Neural crest cell (in vitro differentiated cells): ENCODE results near the gene WDFY4. TPM values are rescaled to one million over a fixed set of nuclear protein-coding genes. Genes with fewer than 3 reads are reported as not detected.

ENCODE experiments used
- DNase-seq: peaks from one replicate; pipeline ENCODE4 v3.0.0; 2021; ENCODE audit warnings: low read depth, mixed read lengths, low spot score
- H3K27ac Mint-ChIP-seq: one replicate; pipeline ENCODE4 v1.8.0; 2021; ENCODE audit warnings: mild to moderate bottlenecking, mixed read lengths; ENCODE audit not compliant: unreplicated experiment
- H3K27me3 Mint-ChIP-seq: 2 replicates; pipeline ENCODE4 v1.8.0; 2021; ENCODE audit warnings: low read depth, mild to moderate bottlenecking, mixed read lengths
- H3K36me3 Mint-ChIP-seq: 2 replicates; pipeline ENCODE4 v1.8.0; 2021; ENCODE audit warnings: low read depth, mild to moderate bottlenecking, mixed read lengths
- H3K4me1 Mint-ChIP-seq: 2 replicates; pipeline ENCODE4 v1.8.0; 2021; ENCODE audit warnings: mixed read lengths
- H3K4me3 Mint-ChIP-seq: one replicate; pipeline ENCODE4 v1.8.0; 2021; ENCODE audit warnings: mild to moderate bottlenecking, mixed read lengths
- H3K9me3 Mint-ChIP-seq: 2 replicates; pipeline ENCODE4 v1.8.0; 2021; ENCODE audit warnings: mixed read lengths
- total RNA-seq: library from RNA; stranded (reverse); gene quantifications from 2 replicates; pipeline ENCODE4 v1.2.1, GENCODE V29; 2021
- TF ChIP-seq, protein P1 (sequence below): fragments of 200-600 bp; sonication (generic); conservative IDR thresholded peaks from 2 replicates; pipeline ENCODE4 v1.5.0; 2021; ENCODE audit warnings: antibody characterized with exemption, mild to moderate bottlenecking

The WDFY4 gene
- total RNA-seq, 1 donor from 2014 or later: not detected

GRCh38 chr10:48779077-48779476 lies 94.4 kb downstream of the WDFY4 start:
- no peak overlapping the region for H3K27ac Mint-ChIP-seq
- H3K4me1 Mint-ChIP-seq: no peaks in the 10 kb centered on the region
- no peak overlapping the region for H3K4me3 Mint-ChIP-seq
- no peaks in the 10 kb centered on the region for H3K36me3 Mint-ChIP-seq
- no peak for DNase-seq
- H3K9me3 Mint-ChIP-seq: no peaks in the 10 kb centered on the region
- TF ChIP-seq, protein P1, sequence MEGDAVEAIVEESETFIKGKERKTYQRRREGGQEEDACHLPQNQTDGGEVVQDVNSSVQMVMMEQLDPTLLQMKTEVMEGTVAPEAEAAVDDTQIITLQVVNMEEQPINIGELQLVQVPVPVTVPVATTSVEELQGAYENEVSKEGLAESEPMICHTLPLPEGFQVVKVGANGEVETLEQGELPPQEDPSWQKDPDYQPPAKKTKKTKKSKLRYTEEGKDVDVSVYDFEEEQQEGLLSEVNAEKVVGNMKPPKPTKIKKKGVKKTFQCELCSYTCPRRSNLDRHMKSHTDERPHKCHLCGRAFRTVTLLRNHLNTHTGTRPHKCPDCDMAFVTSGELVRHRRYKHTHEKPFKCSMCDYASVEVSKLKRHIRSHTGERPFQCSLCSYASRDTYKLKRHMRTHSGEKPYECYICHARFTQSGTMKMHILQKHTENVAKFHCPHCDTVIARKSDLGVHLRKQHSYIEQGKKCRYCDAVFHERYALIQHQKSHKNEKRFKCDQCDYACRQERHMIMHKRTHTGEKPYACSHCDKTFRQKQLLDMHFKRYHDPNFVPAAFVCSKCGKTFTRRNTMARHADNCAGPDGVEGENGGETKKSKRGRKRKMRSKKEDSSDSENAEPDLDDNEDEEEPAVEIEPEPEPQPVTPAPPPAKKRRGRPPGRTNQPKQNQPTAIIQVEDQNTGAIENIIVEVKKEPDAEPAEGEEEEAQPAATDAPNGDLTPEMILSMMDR: no peak
- peaks cover 12% of the 10 kb centered on the region for H3K27me3 Mint-ChIP-seq

- H3K9me3 Mint-ChIP-seq: no peaks in the 10 kb centered on the region
- no peaks in the 10 kb centered on the region for H3K36me3 Mint-ChIP-seq
- H3K4me1 Mint-ChIP-seq: no peaks in the 10 kb centered on the region
- peaks cover 12% of the 10 kb centered on the region for H3K27me3 Mint-ChIP-seq
- no peak overlapping the region for H3K27ac Mint-ChIP-seq
- DNase-seq: no peak
- H3K4me3 Mint-ChIP-seq: no peak overlapping the region
- TF ChIP-seq, protein P1: no peak
Measured at GRCh38 chr10:48779546-48780152, 95.0 kb downstream of the WDFY4 start.

DNA sequence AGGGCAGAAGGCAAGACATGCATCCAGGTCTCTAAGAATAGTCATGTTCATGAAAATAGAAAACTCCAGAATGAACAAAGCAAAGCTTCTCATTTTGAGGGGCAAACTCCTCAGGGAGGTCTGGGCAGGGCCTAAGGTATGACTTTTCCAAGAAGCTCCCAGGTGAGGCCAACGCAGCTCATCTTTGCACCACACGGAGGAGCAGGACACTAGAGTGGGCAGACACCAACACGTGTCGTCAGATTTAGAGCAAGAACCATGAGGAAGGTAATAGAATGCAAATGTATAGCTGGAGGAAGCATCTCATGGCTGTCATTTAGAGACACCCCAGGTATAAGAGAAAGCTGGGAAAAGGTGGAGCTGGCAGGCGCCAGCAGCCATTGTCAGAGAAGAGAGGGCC lies 95.7 kb downstream of the WDFY4 start:
- DNase-seq: no peak
- H3K27me3 Mint-ChIP-seq: peaks cover 12% of the 10 kb centered on the region
- no peaks in the 10 kb centered on the region for H3K9me3 Mint-ChIP-seq
- no peak overlapping the region for H3K4me3 Mint-ChIP-seq
- H3K4me1 Mint-ChIP-seq: no peaks in the 10 kb centered on the region
- H3K27ac Mint-ChIP-seq: peak overlapping the region; percentile 65
- no peaks in the 10 kb centered on the region for H3K36me3 Mint-ChIP-seq
- TF ChIP-seq, protein P1: no peak

DNA sequence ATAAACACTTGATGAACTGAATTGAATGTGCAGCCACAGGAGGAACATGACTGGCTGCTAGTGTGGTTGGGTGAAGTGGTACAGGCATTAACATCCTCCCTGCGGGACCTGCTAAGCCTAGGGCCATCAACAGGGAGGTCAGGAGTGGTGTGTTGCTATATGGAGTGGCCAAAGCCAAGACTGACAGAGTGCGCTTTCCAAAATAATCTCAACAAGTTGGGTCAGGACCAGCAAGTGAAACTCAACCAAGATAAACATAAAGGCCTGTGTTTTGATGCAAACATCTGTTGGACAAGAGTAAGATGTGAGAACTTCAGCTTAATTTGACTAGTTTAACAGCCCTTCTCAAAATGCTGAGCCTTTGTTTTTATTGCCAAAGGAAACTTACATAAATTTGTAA lies 97.7 kb downstream of the WDFY4 start:
- no peak for DNase-seq
- peaks cover 12% of the 10 kb centered on the region for H3K27me3 Mint-ChIP-seq
- H3K4me1 Mint-ChIP-seq: no peaks in the 10 kb centered on the region
- H3K4me3 Mint-ChIP-seq: no peak overlapping the region
- H3K36me3 Mint-ChIP-seq: no peaks in the 10 kb centered on the region
- TF ChIP-seq, protein P1: no peak
- no peak overlapping the region for H3K27ac Mint-ChIP-seq
- H3K9me3 Mint-ChIP-seq: peaks cover 6% of the 10 kb centered on the region

DNA sequence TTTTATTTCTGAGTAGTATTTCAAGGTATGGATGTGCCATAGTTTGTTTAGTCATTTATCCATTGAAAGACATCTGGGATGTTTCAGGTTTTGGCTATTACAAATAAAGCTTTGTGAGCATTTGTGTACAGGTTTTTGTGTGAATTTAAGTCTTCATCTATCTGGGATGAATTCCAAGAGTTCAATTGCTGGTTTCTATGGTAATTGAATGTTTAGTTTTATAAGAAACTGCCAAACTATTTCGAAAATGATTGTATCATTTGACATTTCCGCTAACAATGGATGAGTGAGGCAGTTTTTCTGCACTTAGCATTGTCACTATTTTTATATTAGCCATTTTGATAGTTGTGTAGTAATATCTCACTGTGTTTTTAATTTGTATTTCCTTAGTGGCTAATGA lies 99.4 kb downstream of the WDFY4 start:
- H3K27ac Mint-ChIP-seq: no peak overlapping the region
- DNase-seq: no peak
- TF ChIP-seq, protein P1: no peak
- H3K4me3 Mint-ChIP-seq: no peak overlapping the region
- no peaks in the 10 kb centered on the region for H3K4me1 Mint-ChIP-seq
- peaks cover 12% of the 10 kb centered on the region for H3K27me3 Mint-ChIP-seq
- H3K9me3 Mint-ChIP-seq: peaks cover 6% of the 10 kb centered on the region
- H3K36me3 Mint-ChIP-seq: no peaks in the 10 kb centered on the region

DNA sequence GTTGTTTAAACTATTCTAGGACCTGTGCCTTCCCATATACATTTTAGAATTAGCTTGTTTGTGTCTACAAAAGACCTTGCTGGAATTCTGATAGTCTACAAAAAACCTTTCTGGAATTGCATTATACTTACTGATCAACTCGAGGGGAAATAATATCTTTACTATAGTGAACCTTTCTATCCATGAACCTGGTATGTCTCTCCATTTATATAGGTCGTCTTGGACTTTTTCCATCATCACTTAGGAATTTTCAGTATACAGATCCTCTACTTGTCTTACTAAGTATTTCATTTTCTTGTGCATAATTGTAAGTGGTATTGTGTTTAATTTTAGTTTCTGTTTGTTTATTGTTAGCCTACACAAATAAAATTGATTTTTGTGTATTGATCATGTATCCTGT lies 101.1 kb downstream of the WDFY4 start:
- H3K4me1 Mint-ChIP-seq: no peaks in the 10 kb centered on the region
- H3K27me3 Mint-ChIP-seq: peaks cover 24% of the 10 kb centered on the region
- no peak for DNase-seq
- H3K9me3 Mint-ChIP-seq: peaks cover 6% of the 10 kb centered on the region
- TF ChIP-seq, protein P1: no peak
- H3K4me3 Mint-ChIP-seq: no peak overlapping the region
- no peaks in the 10 kb centered on the region for H3K36me3 Mint-ChIP-seq
- no peak overlapping the region for H3K27ac Mint-ChIP-seq
